IPS-11a (cell line): ENCODE data around the gene OTP.

ENCODE experiments used
- H3K4me3 ChIP-seq: one replicate; pipeline ENCODE4 v1.5.1; 2013; ENCODE audit warnings: low read depth, low read length, control low read depth

Gene OTP

GRCh38 chr5:77640589-77641396 is 2.3 kb upstream of the OTP start:
- H3K4me3 ChIP-seq = no peak overlapping the region

- no peak overlapping the region for H3K4me3 ChIP-seq
Measured at GRCh38 chr5:77638763-77639671, 504 bp upstream of the OTP start.

GRCh38 chr5:77637170-77637997 is 1.1 kb downstream of the OTP start:
- no peak overlapping the region for H3K4me3 ChIP-seq

- H3K4me3 ChIP-seq = no peak overlapping the region
Measured at GRCh38 chr5:77636641-77637169, 1.8 kb downstream of the OTP start.

- H3K4me3 ChIP-seq = no peak overlapping the region
Measured at GRCh38 chr5:77635917-77636640, 2.4 kb downstream of the OTP start.

GRCh38 chr5:77635067-77635916 is 3.2 kb downstream of the OTP start:
- H3K4me3 ChIP-seq = no peak overlapping the region

- H3K4me3 ChIP-seq = no peak overlapping the region
Measured at GRCh38 chr5:77633709-77634108, 4.8 kb downstream of the OTP start.

- H3K4me3 ChIP-seq = no peak overlapping the region
Measured at GRCh38 chr5:77633207-77633675, 5.3 kb downstream of the OTP start.

- H3K4me3 ChIP-seq = no peak overlapping the region
Measured at GRCh38 chr5:77632526-77633206, 5.8 kb downstream of the OTP start.

- peak overlapping the region; percentile 35 for H3K4me3 ChIP-seq
Measured at GRCh38 chr5:77630114-77630680, 8.3 kb downstream of the OTP start.

- peak overlapping the region; percentile 35 for H3K4me3 ChIP-seq
Measured at GRCh38 chr5:77629509-77630113, 8.9 kb downstream of the OTP start.

GRCh38 chr5:77628840-77629508 is 9.5 kb downstream of the OTP start:
- peak overlapping the region; percentile 35 for H3K4me3 ChIP-seq

GRCh38 chr5:77627869-77628674 is 10.4 kb downstream of the OTP start:
- H3K4me3 ChIP-seq = no peak overlapping the region

GRCh38 chr5:77623203-77623740 is 15.2 kb downstream of the OTP start:
- H3K4me3 ChIP-seq = no peak overlapping the region

- no peak overlapping the region for H3K4me3 ChIP-seq
Measured at GRCh38 chr5:77621440-77621839, 17.1 kb downstream of the OTP start.

GRCh38 chr5:77620405-77620804 is 18.1 kb downstream of the OTP start:
- H3K4me3 ChIP-seq = no peak overlapping the region
